GM12892 (cell line): ENCODE results near the gene KIR2DL4.
"Not testable (repeated sequence)": the region's sequence is repeated elsewhere in the genome, so short reads cannot be mapped to it uniquely, and the experiment has no call there.

ENCODE experiments used
- POLR2A ChIP-seq: IDR thresholded peaks from 2 replicates; pipeline ENCODE4 v1.6.1; 2011; ENCODE audit warnings: low read depth, low read length, control low read depth
- POLR2AphosphoS5 ChIP-seq: IDR thresholded peaks from 2 replicates; pipeline ENCODE4 v1.6.1; 2011; ENCODE audit warnings: low read depth, low read length, control low read depth
- TAF1 ChIP-seq: IDR thresholded peaks from 2 replicates; pipeline ENCODE4 v1.6.1; 2011; ENCODE audit warnings: low read depth, mild to moderate bottlenecking, control low read depth, low read length, borderline replicate concordance

DNA sequence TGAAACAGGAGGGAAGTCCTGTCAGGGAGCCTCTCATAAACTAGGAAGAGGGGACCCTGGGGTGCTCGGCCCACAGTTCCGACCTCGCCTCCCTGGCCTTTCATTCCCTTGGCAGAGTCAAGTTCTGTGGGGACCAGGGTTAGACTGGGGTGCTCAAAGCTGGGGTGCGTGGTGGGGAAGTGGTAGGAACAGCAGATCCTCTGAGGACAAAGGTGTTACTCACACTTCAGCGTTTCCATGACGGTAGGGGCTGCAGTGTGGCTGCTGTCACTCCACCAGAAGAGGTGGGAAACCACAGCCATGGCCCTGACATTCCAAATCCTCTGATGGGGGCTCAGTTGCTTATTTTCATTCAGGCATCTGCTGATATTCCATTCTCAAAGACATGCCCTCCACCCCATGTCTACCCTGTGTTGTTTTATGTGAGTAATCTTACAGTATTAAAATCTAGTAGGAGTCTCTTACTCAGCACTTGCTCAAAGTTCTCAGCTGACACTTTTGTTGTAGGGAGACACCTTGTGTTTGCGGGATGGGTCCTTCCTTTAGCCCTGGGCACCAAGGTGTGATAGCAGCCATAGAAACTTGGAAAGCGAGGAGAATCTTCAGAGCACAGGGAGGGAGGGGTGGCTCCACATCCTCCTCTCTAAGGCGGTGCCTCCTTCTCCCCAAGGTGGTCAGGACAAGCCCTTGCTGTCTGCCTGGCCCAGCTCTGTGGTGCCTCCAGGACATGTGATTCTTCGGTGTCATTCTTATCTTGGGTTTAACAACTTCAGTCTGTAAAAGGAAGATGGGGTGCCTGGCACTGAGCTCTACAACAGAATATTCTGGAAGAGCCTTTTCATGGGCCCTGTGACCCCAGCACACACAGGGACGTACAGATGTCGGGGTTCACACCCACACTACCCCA lies 47.0 kb upstream of the KIR2DL4 start:
- TF ChIP-seq POLR2AphosphoS5, POLR2A, TAF1: not testable (repeated sequence)
